T-helper 2 cell (primary cell): ENCODE results near the gene IL26.
A peak's percentile ranks its signal among the peaks of the same experiment; 100 is the strongest.
"Not testable (repeated sequence)": the region's sequence is repeated elsewhere in the genome, so short reads cannot be mapped to it uniquely, and the experiment has no call there.

ENCODE experiments used
- DNase-seq, 5 experiments: peaks; one replicate each; pipeline versions ENCODE4 v3.0.0 to v3.0.0-alpha.2; 2012 to 2022

Gene IL26

DNA sequence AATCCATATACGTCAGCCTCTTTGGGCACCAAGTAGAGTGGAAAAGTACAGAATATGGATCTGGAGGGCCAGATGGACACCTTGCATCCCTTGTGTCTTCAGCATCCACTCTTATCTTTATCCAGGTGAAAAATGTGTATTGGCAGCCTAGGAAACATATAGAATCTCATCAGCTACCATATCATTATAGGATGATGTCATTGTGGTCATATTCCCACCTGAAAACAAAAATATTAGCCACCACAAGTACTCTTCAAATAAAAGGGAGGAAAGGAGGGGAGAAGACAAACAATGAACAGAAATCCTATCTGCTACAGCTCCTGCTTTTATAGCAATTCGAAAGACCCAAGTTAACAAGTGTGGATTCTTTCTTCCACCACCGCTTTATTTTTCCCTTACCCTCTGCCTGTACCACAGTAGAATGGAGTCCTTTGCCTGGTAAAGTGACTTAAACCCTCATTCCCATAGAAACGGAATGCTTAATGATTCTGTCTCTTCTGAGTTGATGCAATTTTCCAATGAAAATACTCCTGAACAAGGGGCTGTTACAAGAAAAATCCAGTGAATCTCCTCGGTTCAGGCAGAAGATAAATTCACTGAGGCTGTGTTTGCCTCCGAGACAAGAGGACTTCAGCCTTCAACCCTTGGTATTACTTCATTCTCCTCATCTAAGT, 13.8 kb upstream of the IL26 start:
- DNase-seq: no peak

DNA sequence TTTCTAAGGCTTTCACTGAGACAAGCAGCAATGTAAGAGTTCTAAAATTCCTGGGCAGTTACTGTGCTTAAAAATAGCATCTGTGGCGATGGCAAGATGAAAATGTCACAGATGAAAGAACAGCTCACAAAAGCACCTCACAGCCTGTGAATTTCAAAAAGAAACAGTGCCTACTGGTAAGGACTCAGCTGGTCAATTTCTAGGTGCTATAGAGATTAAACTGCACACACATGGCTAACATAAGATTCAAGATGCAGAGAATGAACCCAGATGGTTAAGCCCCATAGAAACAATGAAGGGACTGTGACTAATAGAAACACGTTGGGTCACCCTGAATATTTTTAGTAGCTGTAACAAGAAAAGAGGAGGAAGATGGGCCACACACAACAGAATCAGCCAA, 12.0 kb upstream of the IL26 start:
- no peak for DNase-seq

DNA sequence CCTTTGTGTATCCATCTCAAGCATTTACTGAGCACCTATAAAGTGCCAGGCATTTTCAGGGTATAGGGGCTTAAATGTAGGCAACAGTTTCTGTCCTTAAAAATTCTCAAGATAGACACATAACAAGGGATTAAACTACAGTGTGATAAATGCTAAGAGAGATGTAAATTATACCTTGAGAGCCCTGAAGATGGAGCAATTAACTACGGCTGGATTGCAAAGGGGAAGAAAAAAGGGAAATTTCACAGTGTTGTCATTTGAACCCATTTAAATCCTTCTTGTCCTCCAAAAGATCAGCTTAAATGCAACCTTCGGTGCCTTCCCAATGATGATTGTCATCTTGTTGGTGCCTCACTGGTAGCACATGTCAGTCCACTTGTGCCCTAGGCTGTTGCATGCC, 11.5 kb upstream of the IL26 start:
- DNase-seq: no peak

DNA sequence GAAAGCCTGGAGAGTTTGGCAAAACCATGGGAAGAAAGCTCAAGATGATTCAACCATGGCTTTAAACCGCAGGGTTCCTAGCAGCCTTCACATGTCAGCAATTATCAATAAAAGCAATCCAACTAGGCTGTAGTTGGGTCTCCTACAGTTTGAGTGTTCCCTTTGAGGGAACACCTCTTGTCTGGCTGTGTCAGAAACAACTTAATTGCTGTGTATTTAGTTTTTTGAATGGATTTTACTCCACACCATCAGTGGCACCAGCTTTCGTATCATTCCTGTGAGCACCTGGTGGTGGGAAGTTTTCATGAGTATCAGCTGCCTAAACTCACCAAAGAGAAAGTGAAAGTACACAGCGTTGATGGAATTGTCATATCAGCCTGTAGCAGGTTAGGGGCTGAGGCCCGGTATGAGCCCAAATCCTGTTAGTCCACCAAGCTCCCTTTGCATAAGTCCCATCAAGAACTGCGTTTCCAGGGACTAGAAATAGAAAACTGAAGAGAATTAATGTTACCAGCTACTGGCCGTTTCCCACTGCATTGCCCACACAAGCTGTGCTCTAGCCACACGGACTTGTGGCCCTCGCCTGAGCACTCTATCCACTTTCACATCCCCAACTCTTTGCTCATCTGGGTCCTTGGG, 10.9 kb upstream of the IL26 start:
- DNase-seq: peak in 3 of 5 experiments; percentile 7 to 79 (median 35)

DNA sequence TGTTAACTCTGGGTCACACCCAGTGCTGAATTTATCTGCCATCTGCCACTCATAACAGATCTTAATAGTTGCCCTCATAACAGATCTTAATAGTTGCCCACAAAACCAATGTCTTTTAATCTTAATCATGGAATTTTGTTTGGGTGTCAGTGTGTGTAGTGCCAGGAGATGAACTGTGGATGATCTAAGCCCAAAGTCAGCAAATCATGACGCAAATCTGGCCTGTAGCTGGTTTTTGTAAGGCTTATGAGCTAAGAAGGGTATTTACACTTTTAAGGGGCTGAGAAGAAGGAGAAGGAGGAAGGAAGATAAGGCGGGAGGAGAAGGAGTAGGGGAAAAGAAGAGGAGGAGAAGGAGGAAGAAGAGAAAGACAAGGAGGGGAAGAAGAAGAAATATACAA, 10.0 kb upstream of the IL26 start:
- DNase-seq: no peak

DNA sequence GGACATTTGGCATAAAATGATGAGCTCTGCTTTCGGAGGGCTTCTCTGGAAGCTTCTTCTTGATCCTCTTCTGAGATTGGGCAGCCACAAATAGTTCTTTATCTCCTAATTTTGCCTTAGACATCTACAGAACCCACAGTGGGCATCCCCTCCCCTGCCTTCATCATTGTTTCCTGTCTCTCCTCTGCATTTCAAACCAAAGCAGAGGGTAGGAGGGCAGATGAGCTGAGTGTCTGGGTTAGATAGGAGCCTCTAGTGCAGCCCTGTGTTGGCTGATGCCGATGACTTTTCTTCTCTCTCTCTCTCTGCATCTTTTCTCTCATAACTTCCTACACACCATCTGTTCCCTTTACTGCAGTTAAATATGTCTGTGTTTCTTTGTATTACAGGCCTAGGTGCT, 8.5 kb upstream of the IL26 start:
- DNase-seq: peak in 1 of 5 experiments; percentile 82

DNA sequence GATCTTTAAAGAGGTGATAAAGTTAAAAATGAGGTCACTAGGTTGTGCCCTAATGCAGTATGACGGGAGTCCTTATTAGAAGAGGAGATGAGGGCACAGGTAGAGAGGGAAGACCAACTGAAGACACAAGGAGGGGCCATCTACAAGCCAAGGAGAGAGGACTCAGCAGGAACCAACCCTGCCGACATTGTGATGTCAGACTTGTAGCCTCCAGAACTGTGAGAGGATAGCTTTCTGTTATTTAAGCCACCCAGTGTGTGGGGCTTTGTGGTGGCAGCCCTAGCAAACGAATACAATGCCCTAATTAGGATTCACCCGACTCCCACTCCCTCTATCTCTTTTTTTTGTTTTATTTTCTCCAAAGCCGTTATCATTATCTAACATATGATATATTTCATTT, 7.9 kb upstream of the IL26 start:
- no peak for DNase-seq

DNA sequence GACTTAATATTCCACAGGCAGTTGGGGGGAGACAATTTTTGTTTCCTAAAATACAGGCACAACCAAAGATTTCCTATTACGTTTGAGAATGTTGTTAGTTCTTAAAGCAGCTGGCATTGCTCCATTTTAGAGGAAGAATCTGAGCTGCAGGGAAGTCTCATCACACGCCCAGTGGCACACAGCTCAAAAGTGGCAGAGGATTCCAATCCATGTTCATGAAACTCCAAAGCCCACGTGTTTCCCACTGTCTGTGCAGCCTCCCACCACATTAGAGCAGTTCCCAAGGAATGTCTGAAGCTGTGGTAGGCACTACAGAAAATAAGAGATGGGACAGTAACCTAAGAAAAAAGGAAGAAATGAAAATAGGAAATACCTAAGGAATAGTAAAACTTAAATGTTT, 6.1 kb upstream of the IL26 start:
- no peak for DNase-seq

DNA sequence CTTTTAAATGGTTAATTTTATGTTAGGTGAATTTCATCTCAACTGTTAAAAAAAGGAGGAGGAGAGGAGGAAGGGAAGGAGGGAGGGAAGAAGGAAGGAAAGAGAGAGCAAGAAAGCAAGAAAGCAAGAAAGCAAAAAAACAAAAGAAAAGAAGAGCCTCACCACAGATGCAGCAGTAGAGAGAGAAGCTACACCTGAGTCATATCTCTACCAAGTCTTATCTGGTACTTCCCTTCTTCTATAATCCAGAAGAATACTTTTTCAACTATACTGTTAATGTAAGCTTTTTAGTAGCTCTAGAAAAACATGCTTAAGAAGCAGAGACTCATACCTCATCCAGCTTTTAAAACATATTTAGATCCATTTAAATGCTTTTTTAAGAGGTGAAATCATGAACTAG, 5.6 kb upstream of the IL26 start:
- peak in 1 of 5 experiments; percentile 75 for DNase-seq

DNA sequence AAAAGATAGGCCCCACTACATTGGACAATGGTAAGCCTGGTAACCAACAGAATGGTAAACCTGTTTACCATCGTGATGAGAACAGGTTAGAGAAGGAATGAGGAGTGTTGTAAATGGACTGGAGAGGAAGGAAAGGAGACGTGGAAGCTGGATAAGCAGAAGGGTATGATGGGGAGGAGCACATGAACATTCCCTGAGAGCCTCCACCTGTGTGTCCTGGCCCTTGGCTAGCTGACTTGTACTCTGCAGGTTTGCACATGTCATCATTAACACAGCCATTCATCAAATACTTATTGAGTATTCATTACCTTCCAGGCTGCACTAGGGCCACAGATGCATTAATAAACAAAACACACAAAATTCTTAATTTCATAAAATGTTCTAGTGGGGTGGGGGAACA, 4.3 kb upstream of the IL26 start:
- no peak for DNase-seq

DNA sequence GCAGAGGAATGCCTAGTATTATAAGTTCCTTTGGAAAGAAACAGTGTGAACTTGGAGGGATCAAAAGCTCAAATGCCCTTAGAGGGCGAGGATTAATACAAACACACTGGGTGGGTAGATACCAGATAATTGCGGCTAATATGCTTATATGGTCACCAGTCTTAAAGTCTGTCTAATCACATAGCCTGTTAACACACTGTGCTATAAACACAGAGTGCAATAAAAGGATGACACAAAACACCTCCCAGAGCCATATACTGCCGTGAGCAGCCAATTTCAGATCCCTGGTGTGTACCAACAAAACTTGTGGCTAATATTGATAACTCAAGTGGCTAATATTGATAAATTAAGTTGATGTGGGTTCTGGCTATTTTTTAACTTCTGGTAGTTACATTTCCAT, 1.7 kb upstream of the IL26 start:
- DNase-seq: no peak

DNA sequence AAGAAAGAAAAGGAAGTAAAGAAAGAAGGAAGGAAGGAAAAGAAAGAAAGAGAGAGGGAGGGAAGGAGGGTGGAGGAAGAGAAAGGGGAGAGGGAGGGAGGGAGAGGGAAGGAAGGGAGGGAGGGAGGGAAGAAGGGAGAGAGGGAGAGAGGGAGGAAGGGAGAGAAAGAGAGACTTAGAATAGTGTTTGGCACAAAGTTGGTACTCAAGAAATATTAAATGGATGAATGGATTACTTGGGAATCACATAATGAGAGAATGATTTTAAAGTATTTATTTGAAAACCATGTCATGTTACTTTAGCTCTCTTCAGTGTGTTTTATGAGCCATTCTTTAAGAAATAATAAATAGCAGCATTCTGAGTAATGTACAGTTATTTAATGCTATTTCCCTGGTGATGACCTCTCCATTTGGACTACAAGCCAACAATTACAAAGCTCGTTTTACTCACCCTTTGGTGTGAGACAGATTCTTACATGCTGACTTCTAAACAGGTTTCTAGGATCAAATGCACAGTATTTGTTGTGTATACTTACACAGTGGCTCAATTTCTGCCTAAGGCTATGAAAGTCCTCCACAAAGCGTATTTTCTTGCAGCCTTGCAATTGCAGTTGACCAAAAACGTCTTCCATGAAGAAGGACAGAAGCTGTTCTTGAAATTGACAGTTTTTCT, 861 bp downstream of the IL26 start:
- DNase-seq: no peak

DNA sequence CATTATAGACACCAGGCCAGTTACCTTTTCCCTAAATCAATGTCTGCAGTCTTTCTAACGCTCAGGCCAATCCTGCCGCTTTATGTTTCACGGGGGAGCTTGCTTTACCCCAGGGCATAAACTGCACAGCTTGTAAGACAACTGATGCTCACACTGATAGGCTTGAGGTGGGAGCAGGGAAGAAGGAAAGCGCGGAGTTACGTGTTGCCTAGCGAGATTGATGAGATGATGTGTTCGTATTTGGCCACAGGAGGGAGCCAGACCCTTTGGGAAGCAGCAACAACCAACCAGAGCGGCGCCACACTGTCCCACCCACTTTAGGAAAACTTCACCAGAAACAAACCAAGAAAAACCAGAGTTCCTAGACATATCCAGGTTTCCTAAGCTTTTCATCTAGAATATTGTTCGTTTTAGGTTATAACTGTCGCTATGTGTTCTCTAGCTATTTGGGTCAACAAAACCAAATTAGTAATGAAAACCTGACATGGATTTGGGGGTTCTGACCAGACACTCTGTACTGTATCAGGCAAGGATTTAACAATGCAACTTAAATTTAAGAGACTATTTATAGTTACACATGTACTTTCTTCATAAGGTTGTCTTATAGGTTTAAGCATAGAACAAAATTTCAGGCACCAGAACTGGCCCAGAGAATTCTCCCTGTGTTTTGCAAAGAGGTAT, 2.4 kb downstream of the IL26 start:
- DNase-seq: peak; percentile 21 to 70 (median 52)

DNA sequence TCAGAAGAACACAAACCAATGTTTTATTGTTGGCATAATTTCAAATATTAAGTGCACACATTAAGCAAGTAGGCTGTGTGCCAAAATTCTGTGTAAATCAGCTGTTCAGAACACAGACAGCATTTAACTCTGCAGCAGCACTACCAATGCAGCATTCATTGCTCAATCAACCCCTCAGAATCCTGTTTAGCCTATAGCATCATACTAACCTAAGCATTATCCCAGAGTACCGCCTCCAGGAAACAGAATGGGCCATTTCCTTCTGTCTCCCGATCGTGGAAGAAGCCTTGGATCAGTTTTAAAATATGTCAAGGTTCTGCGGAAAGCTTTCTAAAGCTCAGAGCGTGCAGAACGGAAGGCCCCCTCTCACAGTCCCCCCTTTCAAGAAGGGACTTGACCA, 3.3 kb downstream of the IL26 start:
- no peak for DNase-seq

DNA sequence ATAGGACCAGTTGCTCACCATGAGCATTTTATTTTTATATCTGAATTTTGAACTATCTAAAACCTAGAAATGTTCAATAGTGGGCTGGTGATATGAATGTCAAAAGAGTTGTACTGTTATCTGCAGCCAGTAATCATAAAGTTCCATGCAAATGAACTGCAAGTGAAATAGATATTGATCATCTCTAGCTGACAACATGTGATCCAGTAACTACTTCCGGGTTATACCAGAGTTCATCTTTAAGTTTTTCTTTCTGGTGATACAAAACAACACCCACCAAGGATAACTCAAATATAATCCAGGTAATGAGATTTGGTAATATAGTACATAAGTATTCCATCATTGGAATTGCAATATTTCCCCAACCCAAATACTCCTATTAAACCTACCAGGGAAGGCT, 4.1 kb downstream of the IL26 start:
- DNase-seq: no peak

DNA sequence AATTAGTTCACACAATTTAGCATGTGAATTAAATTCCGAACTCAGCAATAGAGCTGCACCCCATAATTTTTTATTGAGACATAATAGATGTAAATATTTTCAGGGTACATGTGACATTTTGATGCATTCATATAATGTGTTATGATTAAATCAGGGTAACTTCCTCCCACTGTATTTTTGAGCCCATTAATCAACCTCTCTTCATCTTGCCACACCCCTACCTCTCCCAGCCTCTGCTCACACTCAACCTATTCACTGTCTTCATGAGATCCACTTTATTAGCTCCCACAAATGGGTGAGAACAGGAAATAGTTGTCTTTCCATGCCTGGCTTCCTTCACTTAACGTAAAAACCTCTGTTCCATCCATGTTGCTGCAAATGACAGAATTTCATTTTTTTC, 14.7 kb downstream of the IL26 start:
- no peak for DNase-seq

DNA sequence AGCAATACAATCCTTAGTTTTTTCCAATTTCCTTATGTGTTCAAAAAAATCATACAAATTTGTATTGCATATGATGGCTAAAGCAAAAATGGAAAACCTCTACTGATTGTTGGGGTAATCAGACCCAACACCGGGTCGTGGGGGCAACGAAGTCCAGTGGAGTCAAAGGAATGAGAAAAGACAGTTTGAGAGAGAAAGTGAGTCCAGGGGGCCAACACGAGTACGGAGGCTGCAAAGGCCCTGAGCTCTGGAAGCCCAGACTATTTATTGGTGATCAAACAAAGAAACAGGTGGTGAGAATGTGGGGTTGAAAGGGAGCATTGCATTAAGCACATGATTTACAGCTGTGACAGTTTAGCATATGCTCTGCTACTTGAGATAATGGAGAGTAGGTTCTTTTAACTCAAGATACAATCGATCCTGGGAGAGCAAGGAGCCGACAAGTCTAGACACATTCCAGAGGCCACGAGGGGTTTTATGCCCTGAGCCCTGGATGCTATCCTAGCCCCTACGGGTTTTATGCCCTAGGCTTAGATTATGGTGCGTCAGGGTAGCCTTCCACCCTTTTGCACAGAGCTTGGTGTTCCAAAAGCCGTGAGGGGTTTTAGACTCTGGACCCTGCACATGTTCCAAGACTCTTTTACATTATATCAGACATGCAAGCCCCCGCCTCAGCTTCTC, 16.4 kb downstream of the IL26 start:
- DNase-seq: not testable (repeated sequence)

DNA sequence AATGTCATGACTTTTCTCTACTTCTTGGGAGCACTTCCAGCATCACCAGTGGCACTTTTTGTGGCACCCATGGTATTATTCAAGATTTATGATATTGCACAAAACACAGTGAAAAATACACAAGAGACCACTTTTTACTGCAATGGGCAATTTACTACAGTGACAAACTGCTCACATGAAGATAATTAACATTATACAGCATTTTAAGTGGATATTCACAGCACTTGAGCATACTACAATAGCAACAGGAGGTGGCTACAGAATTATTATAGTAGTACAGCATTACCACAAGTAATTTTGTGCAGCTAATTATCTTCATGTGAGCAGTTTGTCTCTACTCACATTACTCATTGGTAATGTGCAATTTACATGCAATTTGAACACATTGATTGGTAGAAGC, 18.3 kb downstream of the IL26 start:
- no peak for DNase-seq

DNA sequence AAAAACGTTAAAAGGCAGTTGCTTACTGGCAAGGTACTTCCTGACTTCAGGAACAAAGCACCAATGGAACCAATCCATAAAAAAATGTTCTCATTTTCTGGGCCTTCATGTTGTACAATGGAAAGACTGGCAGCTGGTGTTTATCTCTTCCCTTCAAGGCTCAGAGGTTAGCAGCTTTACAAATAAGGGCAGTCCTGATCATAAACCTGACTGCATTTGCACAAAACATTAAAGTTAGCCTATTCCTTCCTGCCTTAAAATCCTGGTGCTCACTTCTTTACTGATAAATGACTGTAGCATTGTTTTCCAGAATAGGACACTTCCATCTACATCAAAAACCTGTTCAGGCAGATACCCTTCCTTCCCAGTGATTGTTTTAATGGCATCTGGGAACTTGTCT, 19.2 kb downstream of the IL26 start:
- DNase-seq: no peak

DNA sequence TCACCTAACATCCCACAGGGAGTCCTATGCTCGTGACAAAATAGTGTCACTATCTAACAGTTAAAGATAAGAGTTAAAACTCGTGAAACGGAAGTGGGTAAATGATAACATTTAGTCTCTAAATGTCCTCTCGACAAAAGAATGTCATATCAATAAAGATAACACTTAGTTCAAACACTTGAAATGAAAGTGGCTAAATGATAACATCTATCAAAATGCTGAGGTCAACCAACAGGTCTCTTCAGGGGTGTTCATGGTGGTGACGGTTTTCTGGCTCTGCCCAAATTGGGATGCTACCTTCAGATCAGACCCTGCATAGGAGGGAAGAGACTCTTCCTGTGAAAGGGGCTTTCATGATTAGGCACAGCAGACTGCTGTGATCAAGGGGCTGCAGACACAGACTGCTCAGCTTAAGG, 22.1 kb downstream of the IL26 start:
- DNase-seq: peak in 2 of 5 experiments; percentile 41 to 91

DNA sequence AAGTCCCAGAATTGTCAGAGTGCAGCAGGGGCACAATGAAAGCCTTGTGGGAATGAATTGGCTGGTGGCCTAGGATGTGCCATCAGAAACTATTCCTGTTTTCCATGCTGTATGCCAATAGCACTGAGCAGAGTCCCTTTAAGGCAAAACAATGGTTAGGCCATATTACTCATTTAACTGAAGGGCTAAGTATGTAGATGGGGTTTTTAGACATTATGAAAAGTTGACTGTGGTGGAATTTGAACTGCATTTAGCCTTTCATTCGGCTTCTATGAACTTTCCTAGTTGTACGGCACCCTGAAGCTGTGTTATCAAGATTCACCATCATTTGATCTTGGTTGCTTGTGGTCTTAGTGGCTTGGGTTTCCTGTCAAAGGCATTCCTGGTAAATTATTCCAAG, 24.8 kb downstream of the IL26 start:
- peak in 1 of 5 experiments; percentile 4 for DNase-seq

DNA sequence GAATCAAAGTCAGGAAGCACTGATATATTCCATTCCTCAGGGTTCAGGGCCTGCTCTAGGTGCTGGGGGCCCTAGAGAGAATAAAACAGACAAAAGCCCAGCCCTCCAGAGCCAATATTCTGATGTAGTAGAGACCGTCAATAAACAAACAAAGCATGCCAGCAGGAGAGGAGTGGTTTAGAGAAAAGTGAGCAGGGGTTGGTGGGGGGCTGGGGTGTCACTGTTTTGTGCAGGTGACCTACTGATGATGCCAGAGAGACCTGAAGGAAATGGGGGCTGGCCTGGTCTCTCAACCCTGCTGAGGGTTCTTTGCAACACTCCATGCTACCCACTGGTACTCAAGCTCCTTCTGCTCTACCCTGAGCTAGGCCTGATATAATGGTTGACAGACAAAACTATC, 26.5 kb downstream of the IL26 start:
- no peak for DNase-seq

DNA sequence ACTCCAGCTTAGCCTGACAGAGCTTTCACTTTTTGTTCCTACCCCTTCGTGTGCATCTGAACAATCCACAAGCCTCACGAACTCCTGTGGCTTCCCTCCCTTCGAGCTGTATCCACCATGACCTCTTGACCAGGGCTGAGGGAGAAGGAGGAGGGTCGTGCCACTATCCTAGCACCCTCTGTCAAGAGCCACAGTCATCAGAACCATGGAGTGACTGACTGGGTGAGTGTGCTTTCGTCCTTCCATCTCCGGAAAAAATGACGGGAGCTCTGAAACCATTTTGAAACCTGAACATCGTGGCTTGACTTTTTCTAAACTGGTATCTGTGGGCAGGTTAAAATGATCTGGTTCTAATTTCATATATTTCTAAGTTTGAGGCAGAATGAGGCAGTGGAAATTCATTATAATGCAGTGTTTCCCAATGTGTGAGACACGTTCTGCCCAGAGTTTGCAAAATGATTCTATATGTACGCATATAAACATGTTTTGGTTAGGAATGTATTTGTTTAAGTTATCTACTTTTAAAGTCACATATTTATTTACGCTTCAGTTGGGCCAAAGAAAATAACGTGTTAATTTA, 27.0 kb downstream of the IL26 start:
- DNase-seq: no peak
